Daoy (cell line): ENCODE measurements around the gene HGFAC. TPM values are rescaled to one million over a fixed set of nuclear protein-coding genes. Genes with fewer than 3 reads are reported as not detected.

ENCODE experiments used
- DNase-seq: peaks from one replicate; pipeline ENCODE4 v3.0.0-alpha.2; 2015; ENCODE audit warnings: low read depth
- total RNA-seq: library from RNA; depleted of rRNA; stranded (reverse); fragments of >200 nt; shearing (Covaris generic); gene quantifications from 2 replicates; pipeline ENCODE4 v1.2.3, GENCODE V29; 2014

Gene HGFAC
- total RNA-seq, 1 experiment from 2014 or later, result not detected

GRCh38 chr4:3461515-3462291 lies 19.9 kb downstream of the HGFAC start:
- DNase-seq, result peak; percentile 42

GRCh38 chr4:3462321-3462789 lies 20.6 kb downstream of the HGFAC start:
- DNase-seq, result no peak

GRCh38 chr4:3462790-3463415 lies 21.1 kb downstream of the HGFAC start, which contains the start of gene DOK7:
DOK7 (plus strand) TSS chr4:3463306; CDS start chr4:3463376, 70 bp downstream.
- DNase-seq, result no peak

GRCh38 chr4:3463556-3464348 lies 22.0 kb downstream of the HGFAC start:
- DNase-seq, result no peak

- DNase-seq, result no peak
These were observed 22.7 kb downstream of the HGFAC start for GRCh38 chr4:3464349-3464905.

- no peak for DNase-seq
These were observed 23.3 kb downstream of the HGFAC start for GRCh38 chr4:3464911-3465697.

GRCh38 chr4:3465698-3466671 lies 24.2 kb downstream of the HGFAC start:
- DNase-seq, result no peak

- DNase-seq, result no peak
These were observed 25.2 kb downstream of the HGFAC start for GRCh38 chr4:3466691-3467600.

- no peak for DNase-seq
These were observed 25.8 kb downstream of the HGFAC start for GRCh38 chr4:3467601-3468031.

GRCh38 chr4:3468154-3468553 lies 26.4 kb downstream of the HGFAC start:
- DNase-seq, result no peak

GRCh38 chr4:3468804-3469203 lies 27.0 kb downstream of the HGFAC start:
- no peak for DNase-seq

- no peak for DNase-seq
These were observed 27.8 kb downstream of the HGFAC start for GRCh38 chr4:3469386-3470243.

GRCh38 chr4:3470244-3471097 lies 28.7 kb downstream of the HGFAC start:
- no peak for DNase-seq

GRCh38 chr4:3471098-3471760 lies 29.5 kb downstream of the HGFAC start:
- no peak for DNase-seq

- no peak for DNase-seq
These were observed 30.1 kb downstream of the HGFAC start for GRCh38 chr4:3471886-3472285.

- DNase-seq, result no peak
These were observed 30.8 kb downstream of the HGFAC start for GRCh38 chr4:3472411-3473141.
